Stomach (tissue), 9 donors: ENCODE data around the gene SMIM8. TPM values are rescaled to one million over a fixed set of nuclear protein-coding genes. Genes with fewer than 3 reads are reported as not detected.
A peak's percentile ranks its signal among the peaks of the same experiment; 100 is the strongest.

ENCODE experiments used
- DNase-seq, 2 donors: peaks; one replicate each; pipeline versions ENCODE4 v3.0.0 to v3.0.0-alpha.2; 2013 to 2019
- H3K27ac ChIP-seq, 5 donors: fragments of 200-600 bp in 4 of 5; sonication (generic) in 4 of 5; one replicate each; pipeline ENCODE4 v1.5.1; 2013 to 2019; ENCODE audit warnings: mild to moderate bottlenecking in 1 of 5, moderate library complexity in 1 of 5
- H3K27me3 ChIP-seq, 3 donors: fragments of 200-600 bp; sonication (generic); one replicate each; pipeline ENCODE4 v1.5.1; 2017 to 2019; ENCODE audit warnings: mixed run types in 1 of 3
- H3K36me3 ChIP-seq, 4 donors: fragments of 200-600 bp; sonication (generic); 1 replicate in 3 of 4; 2 replicates in 1 of 4; pipeline ENCODE4 v1.5.1; 2016 to 2019
- H3K4me1 ChIP-seq, 4 donors: fragments of 200-600 bp; sonication (generic); one replicate each; pipeline ENCODE4 v1.5.1; 2016 to 2019
- H3K4me3 ChIP-seq, 4 donors: fragments of 200-600 bp; sonication (generic) in 3 of 4; one replicate each; pipeline ENCODE4 v1.5.1; 2016 to 2019; ENCODE audit warnings: mild to moderate bottlenecking in 1 of 4
- H3K9me3 ChIP-seq, 4 donors: fragments of 200-600 bp; sonication (generic); one replicate each; pipeline ENCODE4 v1.5.1; 2016 to 2019
- EP300 ChIP-seq: sonication (generic); formaldehyde crosslinking; IDR thresholded peaks from one replicate; pipeline ENCODE4 v1.6.1; 2017; ENCODE audit warnings: antibody characterized with exemption
- POLR2A ChIP-seq, 4 donors: fragments of 450-650 bp; IDR thresholded peaks; one replicate each; pipeline ENCODE4 v1.6.1; 2016; ENCODE audit warnings: antibody characterized with exemption in 4 of 4, control low read depth in 2 of 4, mild to moderate bottlenecking in 1 of 4, moderate library complexity in 1 of 4
- POLR2AphosphoS5 ChIP-seq, 3 donors: sonication (generic); formaldehyde crosslinking; IDR thresholded peaks; one replicate each; pipeline ENCODE4 v1.6.1; 2016; ENCODE audit warnings: antibody characterized with exemption in 3 of 3
- WGBS, 5 donors: extraction: QIAGEN DNeasy Blood & Tissue Kit in 3 of 5; methylation state at CpG; one replicate each; pipeline versions ENCODE4 v1.1.5 to v1.1.7; 2013 to 2018; 5-methylcytosine and 5-hydroxymethylcytosine counted together
- intact Hi-C: fragments of 100-400 bp; cut with DNase I; formaldehyde crosslinking; loops from one replicate; pipeline ENCODE4 v1.15.1; 2023; ENCODE audit warnings: low total_unique reads
- polyA plus RNA-seq, 3 donors: library from polyadenylated mRNA; stranded (reverse); fragments of 200-250 nt; gene quantifications; one replicate each; pipeline ENCODE4 v1.2.3, GENCODE V29; 2013
- total RNA-seq, 5 donors: library from RNA; depleted of rRNA; stranded (reverse); fragments of >200 nt; gene quantifications; one replicate each; pipeline versions ENCODE4 v1.1.0 to v1.2.3, GENCODE V29; 2014 to 2016
- TF ChIP-seq, protein P1 (sequence below), 7 experiments: fragments of 450-650 bp in 4 of 7; fragments of 200-600 bp in 3 of 7; sonication (generic) in 3 of 7; IDR thresholded peaks; one replicate each; pipeline ENCODE4 v1.5.1; 2016 to 2019; ENCODE audit warnings: antibody characterized with exemption in 7 of 7, control low read depth in 2 of 7, mild to moderate bottlenecking in 1 of 7
- donor health status: healthy with polysubstance abuse.
- donor health status: Bipolar disorder and iron deficiency.
- donor health status: healthy.

The SMIM8 gene
- total and polyA plus RNA-seq, 8 donors: 0.87 to 25.2 (median 5.5) TPM

DNA sequence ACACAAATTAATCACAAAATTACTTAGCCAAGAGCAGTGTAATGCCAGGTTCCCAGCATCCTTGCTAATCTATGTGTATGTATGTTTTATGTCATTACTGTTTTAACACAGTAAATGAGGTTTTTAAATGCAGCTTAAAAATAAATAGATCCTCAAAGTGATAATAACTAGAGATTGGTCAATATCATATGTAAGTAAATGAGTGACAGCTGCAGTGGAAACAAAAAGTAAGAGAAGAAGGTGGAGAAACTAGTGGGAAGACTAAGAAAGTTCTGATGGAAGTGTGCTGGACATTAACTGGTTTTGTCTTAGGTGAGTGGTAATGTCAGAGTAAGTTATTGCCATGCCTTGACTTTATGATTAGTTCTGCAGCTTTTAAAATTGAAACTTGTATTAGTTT, 8.6 kb downstream of the SMIM8 start:
- TF ChIP-seq POLR2A (IDR thresholded peaks at IDR 0.05) (no peak), POLR2AphosphoS5 (IDR thresholded peaks at IDR 0.05) (no peak), EP300 (no peak)
- TF ChIP-seq, protein P1, sequence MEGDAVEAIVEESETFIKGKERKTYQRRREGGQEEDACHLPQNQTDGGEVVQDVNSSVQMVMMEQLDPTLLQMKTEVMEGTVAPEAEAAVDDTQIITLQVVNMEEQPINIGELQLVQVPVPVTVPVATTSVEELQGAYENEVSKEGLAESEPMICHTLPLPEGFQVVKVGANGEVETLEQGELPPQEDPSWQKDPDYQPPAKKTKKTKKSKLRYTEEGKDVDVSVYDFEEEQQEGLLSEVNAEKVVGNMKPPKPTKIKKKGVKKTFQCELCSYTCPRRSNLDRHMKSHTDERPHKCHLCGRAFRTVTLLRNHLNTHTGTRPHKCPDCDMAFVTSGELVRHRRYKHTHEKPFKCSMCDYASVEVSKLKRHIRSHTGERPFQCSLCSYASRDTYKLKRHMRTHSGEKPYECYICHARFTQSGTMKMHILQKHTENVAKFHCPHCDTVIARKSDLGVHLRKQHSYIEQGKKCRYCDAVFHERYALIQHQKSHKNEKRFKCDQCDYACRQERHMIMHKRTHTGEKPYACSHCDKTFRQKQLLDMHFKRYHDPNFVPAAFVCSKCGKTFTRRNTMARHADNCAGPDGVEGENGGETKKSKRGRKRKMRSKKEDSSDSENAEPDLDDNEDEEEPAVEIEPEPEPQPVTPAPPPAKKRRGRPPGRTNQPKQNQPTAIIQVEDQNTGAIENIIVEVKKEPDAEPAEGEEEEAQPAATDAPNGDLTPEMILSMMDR (IDR thresholded peaks at IDR 0.05): no peak
- no peak overlapping the region for H3K27ac ChIP-seq
- peaks cover 0 to 9% (median 4%) of the 10 kb centered on the region in 4 donors for H3K4me1 ChIP-seq
- H3K4me3 ChIP-seq: no peak overlapping the region
- no peaks in the 10 kb centered on the region for H3K9me3 ChIP-seq
- intact Hi-C loops: no loop called here
- no peak for DNase-seq
- no peaks in the 10 kb centered on the region for H3K36me3 ChIP-seq
- H3K27me3 ChIP-seq: no peaks in the 10 kb centered on the region

DNA sequence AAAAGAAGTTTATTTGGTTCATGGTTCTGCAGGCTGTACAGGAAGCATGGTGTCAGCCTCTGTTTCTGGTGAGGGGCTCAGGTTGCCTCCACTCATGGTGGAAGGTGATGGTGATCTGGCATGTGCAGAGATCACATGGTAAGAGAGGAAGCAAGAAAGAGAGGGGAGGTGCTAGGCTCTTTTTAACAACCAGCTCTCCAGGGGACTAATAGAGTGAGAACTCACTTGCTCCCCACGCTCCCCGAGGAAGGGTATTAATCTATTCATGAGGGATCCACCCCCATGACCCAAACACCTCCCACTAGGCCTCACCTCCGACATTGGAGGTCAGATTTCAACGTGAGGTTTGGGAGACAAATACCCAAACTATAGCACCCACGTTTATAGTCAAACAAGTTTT, 10.6 kb downstream of the SMIM8 start:
- no peaks in the 10 kb centered on the region for H3K27me3 ChIP-seq
- H3K9me3 ChIP-seq: no peaks in the 10 kb centered on the region
- intact Hi-C loops: no loop called here
- WGBS, 5 donors: 64 to 78% (median 72%) methylated on average over 5 of the region's 5 CpGs
- no peak for TF ChIP-seq EP300
- TF ChIP-seq POLR2A (IDR thresholded peaks at IDR 0.05): no peak
- TF ChIP-seq, protein P1 (IDR thresholded peaks at IDR 0.05): no peak
- TF ChIP-seq POLR2AphosphoS5 (IDR thresholded peaks at IDR 0.05): no peak
- H3K36me3 ChIP-seq: no peaks in the 10 kb centered on the region
- H3K4me3 ChIP-seq: no peak overlapping the region
- no peak overlapping the region for H3K27ac ChIP-seq
- no peak for DNase-seq
- peaks cover 0 to 9% (median 4%) of the 10 kb centered on the region in 4 donors for H3K4me1 ChIP-seq

DNA sequence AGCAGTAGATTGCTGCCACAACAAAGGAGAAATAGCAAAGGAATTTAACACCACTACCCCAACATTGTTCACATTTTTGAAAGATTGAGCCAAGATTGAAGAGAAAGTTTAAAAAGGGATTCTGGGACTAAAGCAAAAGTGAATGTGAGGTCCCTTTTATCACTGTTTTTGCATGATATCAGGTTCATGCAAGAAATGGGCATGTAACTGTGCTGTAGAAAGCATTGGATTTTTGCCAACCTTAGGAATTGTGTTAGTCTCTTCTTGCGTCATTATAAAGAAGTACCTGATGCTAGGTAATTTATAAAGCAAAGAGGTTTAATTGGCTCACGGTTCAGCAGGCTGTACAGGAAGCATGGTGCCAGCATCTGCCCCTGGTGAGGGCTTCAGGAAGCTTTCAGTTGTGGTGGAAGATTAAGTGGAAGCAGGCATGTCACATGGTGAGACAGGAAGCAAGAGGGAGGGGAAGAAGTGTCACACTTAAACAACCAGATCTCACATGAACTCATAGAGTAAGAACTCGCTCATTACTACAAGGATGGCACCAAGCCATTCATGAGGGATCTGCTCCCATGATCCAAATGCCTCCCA, 11.3 kb downstream of the SMIM8 start:
- H3K27ac ChIP-seq: no peak overlapping the region
- H3K4me3 ChIP-seq: no peak overlapping the region
- H3K27me3 ChIP-seq: no peaks in the 10 kb centered on the region
- peaks cover 0 to 9% (median 4%) of the 10 kb centered on the region in 4 donors for H3K4me1 ChIP-seq
- H3K9me3 ChIP-seq: no peaks in the 10 kb centered on the region
- H3K36me3 ChIP-seq: no peaks in the 10 kb centered on the region
- intact Hi-C loops: no loop called here
- WGBS, 5 donors: 60 to 83% (median 70%) methylated on average over 3 of the region's 3 CpGs
- DNase-seq: peak in 1 of 2 donors; percentile 7
- TF ChIP-seq POLR2AphosphoS5 (IDR thresholded peaks at IDR 0.05) (no peak), EP300 (no peak), POLR2A (IDR thresholded peaks at IDR 0.05) (no peak)
- TF ChIP-seq, protein P1 (IDR thresholded peaks at IDR 0.05): no peak

DNA sequence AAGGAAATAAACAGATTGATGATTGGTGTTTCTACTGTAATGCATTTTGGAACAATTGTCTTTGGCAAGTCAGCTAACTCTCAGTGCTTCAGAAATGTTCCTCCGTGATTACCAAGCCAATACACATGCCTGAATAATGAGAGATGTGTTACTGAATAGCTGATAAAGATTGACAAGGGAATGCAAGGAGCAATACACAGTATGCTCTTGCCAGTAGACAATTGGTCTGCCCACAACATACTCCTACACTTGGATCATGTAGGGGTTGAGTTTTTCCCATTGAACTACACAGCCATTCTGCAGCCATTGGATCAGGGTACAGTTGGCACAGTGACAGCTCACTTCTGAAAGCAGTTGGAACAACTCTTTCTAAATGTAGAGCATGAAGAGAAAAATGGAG, 12.3 kb downstream of the SMIM8 start:
- Histone ChIP-seq H3K27ac (no peak overlapping the region), H3K27me3 (no peaks in the 10 kb centered on the region), H3K4me1 (peaks cover 0 to 9% (median 4%) of the 10 kb centered on the region in 4 donors), H3K4me3 (no peak overlapping the region), H3K9me3 (no peaks in the 10 kb centered on the region), H3K36me3 (no peaks in the 10 kb centered on the region)
- intact Hi-C loops: no loop called here
- TF ChIP-seq POLR2A (IDR thresholded peaks at IDR 0.05): no peak
- TF ChIP-seq POLR2AphosphoS5 (IDR thresholded peaks at IDR 0.05): no peak
- no peak for TF ChIP-seq EP300
- TF ChIP-seq, protein P1 (IDR thresholded peaks at IDR 0.05): no peak
- WGBS, 5 donors: 89 to 97% (median 93%) methylated on average over 1 of the region's 1 CpG
- no peak for DNase-seq
